HG02852 (cell line): Measurements from ENCODE around the gene POLR2I.

Source experiments
- ATAC-seq: cut with Tn5 transposase; IDR thresholded peaks from one replicate; pipeline ENCODE4 v1.9.1; 2021; ENCODE audit warnings: mild to moderate bottlenecking, moderate library complexity; ENCODE audit not compliant: unreplicated experiment

Gene POLR2I

DNA sequence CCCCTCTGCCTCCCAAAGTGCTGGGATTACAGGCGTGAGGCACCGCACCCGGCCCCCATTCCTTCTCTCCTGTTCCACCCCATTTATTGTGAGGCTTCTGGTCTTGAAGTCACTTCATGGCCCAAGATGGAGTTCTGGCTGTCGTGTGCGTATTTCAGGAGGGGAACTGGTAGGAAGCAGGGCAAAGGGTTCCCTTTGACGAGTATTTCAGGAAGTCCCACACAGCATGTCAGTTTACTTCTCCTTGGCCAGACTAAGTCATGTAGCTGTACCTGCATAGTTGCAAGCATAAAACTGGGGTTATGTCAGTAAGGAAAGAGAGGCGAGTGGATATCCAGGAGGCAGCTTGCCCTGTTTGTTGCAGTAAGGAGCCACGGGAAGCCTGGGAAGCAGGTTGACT is 49.8 kb downstream of the POLR2I start:
- no peak for ATAC-seq
